ENCODE results near the gene JPH3.
"Not testable (repeated sequence)": the region's sequence is repeated elsewhere in the genome, so short reads cannot be mapped to it uniquely, and the experiment has no call there.

The JPH3 gene

DNA sequence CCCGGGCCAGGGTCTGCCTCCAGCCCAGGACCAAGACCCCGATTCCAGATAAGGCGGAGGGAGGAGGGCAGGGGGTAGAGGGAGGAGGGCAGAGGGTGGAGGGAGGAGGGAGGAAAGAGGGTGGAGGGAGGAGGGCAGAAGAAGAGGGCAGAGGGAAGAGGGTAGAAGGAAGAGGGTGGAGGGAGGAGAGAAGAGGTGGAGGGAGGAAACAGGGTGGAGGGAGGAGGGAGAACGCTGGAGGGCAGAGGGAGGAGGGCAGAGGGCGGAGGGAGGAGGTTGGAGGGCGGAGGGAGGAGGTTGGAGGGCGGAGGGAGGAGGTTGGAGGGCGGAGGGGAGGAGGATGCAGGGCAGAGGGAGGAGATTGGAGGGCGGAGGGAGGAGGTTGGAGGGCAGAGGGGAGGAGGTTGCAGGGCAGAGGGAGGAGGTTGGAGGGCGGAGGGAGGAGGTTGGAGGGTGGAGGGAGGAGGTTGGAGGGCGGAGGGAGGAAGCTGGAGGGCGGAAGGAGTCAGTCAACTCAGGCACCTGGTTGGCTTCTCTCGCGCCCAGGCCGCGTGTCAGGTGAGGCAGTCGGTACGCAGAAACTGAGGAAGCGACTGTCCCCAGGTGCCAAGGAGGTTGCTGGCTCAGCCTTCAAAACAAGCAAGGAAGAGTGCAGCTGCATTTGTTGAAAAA lies 98.2 kb downstream of the JPH3 start:
- no peak for DNase-seq

DNA sequence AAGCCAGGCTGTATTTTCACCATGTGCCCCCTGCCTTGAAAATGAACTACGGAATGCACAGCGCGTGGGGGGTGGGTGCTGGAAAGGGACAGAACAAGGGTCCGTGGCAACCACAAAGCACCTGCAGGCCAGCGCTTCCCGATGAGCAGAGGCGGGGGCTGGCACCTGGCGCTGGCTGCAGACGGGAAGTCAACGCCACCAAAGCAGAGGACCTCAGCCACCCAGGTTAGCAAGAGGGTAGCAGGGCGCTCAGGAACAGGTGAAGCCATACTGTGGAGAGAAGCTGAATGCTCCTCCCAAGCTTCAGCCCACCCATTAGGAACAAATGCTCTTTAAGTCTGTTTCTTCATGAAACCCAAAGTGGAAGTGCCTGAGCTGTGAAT lies 98.8 kb downstream of the JPH3 start:
- DNase-seq, result no peak

DNA sequence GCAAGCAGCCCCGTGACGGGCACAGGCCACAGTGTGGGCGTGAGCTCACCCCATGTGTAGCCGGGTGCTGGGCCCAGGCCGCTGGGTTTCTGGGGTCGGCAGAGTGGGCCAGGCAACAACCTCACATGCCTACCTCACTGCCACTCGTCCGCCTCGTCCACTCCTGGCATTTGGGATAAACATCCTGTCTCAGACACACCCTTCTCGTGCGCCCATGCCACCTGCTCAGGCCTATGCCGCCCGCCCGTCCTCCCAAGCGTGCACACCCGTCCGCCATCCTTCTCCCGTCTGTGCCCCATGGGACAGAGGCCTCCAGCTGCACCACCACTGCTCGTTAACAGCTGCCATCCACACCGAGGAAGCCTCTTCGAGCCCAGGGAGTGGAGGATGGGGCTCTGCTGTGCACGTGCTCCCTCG lies 99.2 kb downstream of the JPH3 start:
- no peak for DNase-seq

DNA sequence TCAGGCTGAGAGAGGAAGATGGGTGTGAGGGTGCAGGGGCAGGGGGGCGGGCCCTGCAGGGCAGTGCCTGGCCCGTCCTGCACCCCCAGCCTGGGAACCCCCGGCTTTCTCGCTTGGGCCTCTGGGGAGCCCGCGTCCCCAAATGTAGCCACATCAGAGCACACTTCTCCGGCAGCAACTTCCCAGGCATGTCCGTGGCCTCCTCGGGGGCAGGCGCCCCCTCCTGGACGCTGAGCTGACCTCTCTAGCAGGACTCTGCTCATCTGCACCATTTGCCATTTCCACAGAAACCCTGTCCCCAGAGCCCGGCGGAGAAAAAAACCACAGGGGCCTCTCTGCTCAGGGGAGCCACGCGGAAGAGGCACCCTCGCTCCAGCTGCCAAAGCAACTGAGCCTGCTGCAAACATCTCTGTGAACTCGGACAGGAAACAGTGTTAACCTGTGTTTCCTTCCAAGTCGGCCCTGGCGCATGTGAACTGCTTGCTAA lies 100.1 kb downstream of the JPH3 start:
- no peak for DNase-seq

DNA sequence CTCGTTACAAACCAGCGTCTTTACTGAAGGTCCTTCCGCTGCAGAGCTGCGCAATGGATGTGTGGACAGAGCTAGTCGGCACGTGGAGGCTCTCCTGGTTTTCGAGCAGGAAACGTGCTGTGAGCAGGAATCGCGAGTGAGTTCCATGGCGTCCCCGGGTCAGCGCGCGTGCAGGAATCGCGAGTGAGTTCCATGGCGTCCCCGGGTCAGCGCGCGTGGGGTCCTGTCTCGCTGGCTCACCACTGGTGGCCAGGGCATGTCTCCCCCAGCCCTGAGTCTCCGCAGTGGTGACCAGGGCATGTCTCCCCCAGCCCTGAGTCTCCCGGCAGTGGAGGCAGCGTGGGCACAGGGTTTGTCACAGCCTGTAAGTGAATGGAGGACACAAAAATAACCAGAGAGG lies 100.8 kb downstream of the JPH3 start:
- no peak for DNase-seq

DNA sequence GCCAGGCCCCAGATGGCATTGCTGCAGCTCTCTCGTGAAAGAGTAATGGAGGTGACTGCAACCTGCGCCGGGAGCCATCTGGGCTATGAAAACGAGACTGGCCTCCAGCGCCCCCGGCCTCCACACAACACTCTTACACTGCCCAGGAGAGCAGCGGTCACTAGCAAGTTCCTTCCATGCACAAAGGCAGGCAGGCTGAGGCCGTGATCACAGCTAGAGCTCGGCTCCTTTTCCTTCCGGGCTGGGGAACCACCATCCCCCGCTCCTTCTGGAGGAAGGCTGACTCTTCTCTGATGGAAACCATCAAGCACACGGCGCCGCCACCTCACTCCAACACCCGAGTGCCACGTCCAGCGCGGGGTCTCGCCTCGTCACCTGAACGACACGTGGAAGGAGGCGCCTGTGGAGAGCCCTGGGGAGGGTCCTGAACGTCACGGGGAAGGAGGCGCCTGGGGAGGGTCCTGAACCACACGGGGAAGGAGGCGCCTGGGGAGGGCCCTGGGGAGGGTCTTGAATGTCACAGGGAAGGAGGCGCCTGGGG lies 101.6 kb downstream of the JPH3 start:
- DNase-seq, result no peak

DNA sequence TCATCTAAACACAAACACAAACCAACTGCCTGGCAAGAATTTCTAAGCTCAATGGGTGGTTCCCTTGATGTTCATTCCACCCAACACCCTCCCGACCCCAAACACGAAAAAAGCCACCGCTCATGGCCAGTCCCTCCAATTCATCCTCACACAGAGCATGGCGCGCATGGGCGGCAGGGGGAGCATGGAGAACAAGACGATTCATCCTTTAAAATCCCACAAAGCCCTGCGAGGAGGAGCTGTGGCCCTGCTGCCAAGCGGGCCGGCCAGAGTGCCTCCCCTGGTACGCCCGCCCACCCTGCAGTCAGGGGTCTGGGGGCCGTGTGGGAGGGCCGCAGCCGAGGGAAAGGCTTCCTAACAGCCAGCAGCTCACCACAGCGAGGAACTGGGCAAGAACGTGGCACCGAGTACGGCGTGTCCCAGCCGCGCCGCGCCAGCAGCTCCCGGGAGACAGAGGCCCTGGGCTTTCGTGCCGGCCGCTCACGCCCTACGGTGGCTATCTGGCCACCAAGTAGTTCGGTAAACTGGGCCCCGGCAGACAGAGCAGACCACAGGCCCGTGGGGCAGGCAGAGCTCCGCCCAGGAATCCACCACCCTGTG lies 102.5 kb downstream of the JPH3 start:
- DNase-seq, result no peak

DNA sequence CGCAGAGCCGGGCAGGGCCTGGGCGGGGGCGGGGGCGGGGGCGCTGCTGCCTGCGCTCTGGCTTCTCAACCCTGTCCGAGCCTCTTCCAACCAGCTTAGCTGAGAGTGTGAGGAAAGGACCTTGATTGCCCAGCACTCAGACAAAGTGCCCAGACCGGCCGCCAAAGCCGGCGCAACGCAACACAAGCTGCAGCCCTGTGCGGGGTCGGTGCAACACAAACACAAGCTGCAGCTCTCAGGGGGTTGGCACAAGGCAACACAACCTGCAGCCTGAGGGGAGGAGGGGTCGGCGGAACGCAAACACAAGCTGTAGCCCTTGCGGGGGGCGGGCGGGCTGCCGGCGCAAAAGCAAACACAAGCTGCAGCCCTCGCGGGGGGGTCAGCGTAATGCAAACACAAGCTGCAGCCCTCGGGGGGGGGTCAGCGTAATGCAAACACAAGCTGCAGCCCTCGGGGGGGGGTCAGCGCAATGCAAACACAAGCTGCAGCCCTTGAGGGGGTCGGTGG lies 103.5 kb downstream of the JPH3 start:
- DNase-seq, result peak; percentile 90

DNA sequence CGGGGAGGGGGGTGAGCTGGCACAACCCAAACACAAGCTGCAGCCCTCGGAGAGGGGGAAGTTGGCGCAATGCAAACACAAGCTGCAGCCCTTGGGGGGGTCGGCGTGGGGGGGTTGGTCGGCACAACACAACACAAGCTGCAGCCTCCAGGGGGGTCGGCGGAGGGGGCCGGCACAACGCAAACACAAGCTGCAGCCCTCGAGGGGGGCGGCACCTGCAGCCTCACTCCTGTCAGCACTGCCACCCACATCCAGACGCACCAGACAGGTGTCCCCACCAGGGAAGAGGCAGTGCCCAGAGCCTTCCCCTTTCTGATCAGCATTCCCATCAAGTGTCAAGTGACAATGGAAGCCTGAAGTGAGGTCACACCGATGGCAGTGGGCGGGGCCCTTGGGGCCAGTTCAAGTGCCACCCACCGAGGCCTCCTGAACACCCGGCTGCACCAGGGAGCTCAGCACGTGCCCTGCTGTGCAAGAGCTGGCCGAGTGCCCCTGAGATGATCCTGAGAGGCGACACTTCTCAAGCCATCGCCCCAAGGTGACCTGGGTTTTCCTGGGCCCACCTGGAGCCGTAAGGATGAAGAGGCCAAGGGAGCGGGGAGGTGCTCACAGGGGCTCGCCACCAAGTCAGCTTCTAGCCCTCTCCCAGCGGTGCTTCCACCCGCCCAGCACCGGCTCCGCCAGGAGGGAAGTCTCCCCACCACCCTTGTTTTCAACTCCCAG lies 104.1 kb downstream of the JPH3 start:
- peak; percentile 92 for DNase-seq

DNA sequence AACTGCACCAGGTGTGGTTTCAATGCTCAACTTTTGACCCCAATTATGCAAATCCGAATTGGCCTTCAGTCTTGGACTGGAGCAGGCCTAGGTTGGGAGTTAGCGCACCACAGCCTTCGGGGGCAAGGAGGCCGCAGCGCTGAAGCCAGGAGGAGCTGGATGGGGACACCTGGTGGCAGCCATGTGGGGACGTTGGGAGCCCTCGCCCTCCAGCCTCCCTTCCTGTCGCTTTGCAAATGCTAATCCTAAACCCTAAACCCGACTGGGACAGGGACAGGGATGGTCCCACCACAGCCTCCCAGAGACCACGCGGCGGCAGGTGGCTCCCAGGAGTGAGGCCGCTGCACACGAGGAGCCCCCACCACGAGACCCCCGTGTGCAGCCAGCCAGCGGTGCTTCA lies 104.8 kb downstream of the JPH3 start:
- no peak for DNase-seq

DNA sequence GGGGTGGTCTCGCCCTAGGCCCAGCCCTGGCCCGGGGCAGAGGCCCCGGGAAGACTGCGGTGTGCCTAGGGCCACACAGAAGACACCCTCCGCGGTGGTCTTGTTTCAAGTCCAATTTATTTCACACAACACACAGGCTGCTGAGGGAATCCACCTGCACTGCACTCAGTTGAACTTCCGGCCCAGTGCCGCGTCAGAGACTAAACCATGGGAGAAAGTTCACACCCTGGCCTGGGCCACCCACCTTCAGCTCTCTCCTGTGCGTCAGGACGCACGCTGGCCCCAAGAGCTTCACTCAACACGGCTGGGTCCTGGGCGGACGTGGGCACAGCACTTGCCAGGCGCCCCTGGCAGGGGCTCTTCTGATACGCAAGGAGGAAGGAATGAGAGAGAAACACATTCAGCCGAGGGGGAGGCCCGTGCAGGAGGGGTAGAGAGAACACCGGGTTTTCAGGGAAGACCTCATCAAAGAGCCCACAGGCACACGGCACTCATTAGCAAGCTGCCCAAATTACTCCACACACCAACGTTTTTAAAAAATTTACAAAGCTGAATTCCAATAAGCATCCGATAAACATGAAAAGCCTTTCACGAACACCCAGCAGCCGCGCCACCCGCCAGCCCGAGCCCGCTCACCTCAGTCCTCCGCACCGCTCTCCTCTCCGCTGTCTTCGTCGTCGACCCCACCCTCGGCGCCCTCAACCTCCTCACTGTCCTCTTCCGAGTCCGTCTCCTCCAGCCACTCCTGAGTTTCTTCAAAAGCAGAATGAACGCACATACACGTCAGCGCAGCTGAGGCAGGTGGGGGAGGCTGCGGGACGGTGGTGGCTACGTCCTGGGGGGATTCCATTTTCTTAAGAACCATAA lies 105.6 kb downstream of the JPH3 start:
- no peak for DNase-seq

DNA sequence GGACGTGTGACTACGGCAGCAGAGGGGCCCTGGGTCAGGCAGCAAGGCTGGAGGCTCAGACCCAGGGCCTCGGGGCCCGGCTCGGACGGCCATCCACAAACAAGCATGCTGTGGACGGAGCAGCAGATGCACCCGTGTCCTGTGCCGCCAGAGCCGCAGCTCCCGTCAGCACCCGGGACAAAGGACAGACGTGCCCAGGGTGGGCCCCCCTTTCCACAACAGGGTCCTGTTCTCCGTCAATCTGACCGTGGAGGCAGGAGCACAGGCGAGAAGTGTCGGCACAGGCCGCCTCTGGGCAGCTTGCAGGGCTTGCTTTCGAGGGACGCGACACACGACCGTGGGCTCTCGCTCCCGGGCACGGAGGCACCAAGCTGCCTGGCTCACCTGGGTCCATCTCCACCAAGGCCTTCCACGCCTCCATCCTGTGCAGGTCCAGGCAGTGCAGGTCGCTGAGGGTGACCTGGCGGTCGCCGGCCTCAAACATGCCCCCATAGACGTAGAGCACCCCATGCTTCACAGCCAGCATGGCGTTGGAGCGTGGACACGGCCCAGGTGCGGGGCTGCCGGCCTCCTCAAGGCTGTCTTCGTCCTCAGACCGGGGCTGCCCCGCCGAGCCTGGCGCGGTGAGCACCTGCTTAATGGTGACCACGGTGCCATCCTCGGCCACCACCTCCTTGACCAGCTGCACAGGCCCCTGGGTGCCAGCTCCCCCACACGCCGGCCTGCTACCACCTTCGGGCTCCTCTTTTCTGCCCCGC lies 106.8 kb downstream of the JPH3 start:
- no peak for DNase-seq

DNA sequence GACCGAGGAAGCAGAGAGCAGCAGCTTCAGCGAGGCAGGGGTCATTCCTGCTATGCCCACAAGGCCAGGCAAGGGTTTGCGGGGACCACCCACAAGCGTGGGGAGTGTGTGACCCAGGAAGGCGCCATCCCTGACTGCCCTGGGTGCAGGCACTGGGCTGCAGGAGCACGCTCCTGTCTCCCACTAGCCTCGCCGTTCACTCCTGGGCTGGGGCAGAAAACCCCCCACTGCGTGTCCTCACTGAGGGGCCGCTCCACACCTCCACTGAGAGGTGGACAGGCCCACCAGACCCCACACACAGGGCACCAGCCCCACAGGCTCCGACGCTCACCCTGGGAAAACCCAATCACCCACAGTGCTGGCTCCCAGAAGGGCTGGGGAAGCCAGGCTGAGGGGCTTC lies 107.4 kb downstream of the JPH3 start:
- no peak for DNase-seq

DNA sequence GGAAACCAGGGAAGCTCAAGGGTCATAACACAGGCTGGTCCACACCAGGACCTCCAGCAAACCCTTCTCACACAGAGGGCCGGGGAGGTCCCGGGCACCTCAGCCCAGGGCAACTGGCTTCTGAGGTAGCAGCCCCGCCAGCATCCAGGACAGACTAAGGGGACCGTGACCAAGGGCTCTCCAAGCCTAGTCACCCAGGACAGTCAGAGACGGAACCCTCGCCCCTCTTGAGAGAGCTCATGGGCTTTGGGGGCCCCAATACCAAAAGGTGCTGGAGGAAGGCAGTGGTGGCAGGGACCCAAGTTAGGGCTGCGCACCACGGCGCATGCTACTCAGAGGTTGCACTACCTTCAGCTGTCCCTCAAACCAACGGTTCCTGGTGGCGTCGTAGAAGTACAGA lies 108.6 kb downstream of the JPH3 start:
- DNase-seq, result no peak

DNA sequence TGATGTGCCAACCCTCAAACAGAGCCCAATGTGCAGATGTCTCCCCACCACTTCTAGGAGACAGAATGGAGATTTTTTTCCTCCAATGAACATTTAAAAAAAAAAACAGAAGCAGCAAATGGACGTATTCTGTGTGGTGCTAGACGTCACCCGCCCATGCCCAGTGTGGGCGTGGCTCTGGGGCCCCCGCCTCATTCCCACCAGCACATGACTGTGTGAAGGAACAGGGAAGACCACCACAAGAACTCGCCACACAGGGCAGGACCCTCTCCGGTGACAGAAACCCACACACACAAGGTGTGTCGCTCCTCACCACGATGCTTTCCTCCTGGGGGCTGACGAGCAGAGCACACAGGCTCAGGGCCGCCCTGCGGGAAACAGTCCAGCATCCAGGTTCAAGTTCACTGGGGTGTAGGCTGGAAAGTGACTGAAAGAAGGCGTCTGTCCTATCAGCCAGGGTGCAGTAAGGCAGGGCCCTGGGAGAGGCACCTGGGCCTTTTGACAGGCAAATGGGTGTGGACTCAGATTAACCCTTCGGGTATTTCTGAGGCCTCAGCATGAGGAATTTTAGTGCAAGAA lies 110.0 kb downstream of the JPH3 start:
- no peak for DNase-seq

DNA sequence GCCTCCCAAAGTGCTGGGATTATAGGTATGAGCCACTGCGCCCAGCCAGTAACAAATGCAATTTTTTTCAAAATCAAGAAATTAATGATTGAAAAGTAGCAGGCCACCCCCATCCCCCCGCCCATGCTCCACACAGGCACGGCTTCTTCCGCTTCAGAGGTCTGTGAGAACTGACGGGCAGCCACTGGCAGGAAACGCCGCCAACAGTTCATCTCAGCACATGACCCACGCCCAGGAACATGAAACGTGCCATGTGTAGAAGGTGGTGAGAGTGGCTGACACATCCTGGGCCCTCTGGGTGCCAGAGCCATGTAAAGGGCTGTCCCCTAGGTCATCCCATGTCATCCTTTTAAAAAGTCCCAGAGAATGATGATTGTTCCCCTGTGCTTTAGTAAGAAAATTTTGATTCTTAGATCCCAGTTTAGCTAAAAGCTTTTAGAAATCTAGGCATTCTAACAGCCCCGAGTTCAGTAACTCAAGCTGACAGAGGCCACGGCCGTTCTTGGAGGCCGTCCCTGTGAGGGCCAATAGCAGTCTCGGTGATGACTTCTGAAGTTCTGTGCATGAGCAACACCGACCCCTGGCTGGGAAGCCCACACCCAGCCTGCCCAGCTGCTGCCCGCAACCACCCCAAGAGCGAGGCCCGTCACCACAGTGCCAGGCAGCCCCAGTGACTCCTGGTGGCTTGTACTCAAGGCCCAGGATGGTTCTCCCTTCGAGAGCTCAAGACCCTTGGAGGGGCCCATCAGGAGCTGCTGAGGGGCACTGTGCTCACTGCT lies 111.3 kb downstream of the JPH3 start:
- DNase-seq, result no peak

DNA sequence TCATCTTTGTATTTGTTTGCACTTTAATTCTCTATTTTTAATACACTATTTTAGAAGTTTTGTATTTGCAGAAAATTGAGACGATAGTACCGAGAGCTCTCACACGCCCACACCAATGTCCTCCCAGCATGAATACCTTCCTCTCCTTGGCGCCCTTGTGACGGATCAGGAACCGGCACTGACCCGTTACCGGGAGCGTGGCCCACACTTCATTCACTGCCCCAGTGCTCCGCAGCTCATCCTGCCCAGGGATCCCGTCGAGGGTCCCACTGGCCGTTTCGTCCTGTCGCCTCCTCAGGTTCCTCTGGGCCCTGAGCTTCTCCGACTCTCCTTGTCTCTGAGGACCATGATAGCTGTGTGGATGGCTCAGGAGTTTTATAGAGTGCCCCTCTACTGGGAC lies 112.9 kb downstream of the JPH3 start:
- DNase-seq, result no peak

DNA sequence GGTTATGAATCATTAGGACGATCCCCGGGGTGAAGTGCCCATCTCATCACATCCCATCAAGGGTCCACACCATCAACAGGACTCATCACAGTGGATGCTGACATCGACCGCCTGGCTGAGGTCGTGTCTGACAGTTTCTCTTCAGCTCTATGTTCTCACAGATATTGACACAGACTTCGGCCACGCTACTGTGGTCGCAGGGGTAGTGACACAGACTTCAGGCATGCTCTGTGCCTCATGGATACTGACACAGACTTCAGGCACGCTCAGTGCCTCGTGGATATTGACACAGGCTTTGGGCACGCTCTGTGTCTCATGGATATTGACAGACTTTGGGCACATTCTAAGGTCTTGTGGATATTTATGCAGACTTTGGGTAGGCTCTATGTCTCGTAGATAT lies 113.3 kb downstream of the JPH3 start:
- DNase-seq, result no peak

DNA sequence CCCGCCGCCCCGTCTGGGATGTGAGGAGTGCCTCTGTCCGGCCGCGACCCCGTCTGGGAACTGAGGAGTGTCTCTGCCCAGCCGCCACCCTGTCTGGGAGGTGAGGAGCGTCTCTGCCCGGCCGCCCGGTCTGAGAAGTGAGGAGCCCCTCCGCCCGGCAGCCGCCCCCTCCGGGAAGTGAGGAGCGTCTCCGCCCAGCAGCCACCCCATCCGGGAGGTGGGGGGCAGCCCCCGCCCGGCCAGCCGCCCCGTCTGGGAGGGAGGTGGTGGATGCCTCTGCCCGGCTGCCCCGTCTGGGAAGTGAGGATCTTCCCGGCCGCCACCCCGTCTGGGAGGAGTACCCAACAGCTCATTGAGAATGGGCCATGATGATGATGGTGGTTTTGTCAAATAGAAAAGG lies 116.5 kb downstream of the JPH3 start:
- DNase-seq, result not testable (repeated sequence)

DNA sequence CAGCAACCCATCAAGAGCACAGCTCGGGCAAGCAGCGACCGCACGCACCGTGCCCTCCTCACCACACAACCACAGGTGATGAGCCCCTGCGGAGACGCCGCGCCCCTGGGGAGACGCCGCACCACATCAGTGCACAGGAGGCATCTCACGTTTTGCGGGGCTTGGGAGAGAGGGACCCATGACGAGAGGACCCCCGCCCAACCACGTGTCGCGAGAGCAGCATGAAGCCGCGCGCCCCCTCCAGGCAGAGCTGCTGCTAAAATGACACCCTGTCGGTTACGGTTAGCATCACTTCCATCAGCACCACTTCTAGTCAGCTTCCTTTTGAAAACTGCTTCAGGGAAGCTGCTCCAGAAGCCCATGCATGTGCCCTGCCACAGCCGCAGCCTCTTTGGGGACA lies 118.1 kb downstream of the JPH3 start:
- no peak for DNase-seq
